ENCODE data around the gene SLC27A4. TPM values are rescaled to one million over a fixed set of nuclear protein-coding genes. Genes with fewer than 3 reads are reported as not detected.
A peak's percentile ranks its signal among the peaks of the same experiment; 100 is the strongest.

SLC27A4 gene
- total RNA-seq, 1 donor from 2014 or later, result 28.0 TPM

- no peak for TF ChIP-seq POLR2A (IDR thresholded peaks at IDR 0.05)
- TF ChIP-seq POLR2AphosphoS5 (IDR thresholded peaks at IDR 0.05; ENCODE audit: insufficient read depth in 1 of 2, low read depth in 1 of 2), result no peak
- TF ChIP-seq CTCF (IDR thresholded peaks at IDR 0.05), result peak in 1 of 3 experiments; percentile 31
- peak overlapping the region; percentile 79 for H3K27ac ChIP-seq
- no peak for DNase-seq (ENCODE audit: extremely low spot score in 2 of 2)
- peaks cover 0 to 33% of the 10 kb centered on the region in 2 donors for H3K36me3 ChIP-seq
- H3K27me3 ChIP-seq, result no peaks in the 10 kb centered on the region
- peak overlapping the region; percentile 84 to 88 for H3K4me3 ChIP-seq
- intact Hi-C loops (cut with DNase I), result no loop called here
- H3K4me1 ChIP-seq, result peaks cover 14% of the 10 kb centered on the region
- no peaks in the 10 kb centered on the region for H3K9me3 ChIP-seq
Measured at GRCh38 chr9:128341435-128341849, 1.1 kb downstream of the SLC27A4 start.

- TF ChIP-seq POLR2AphosphoS5 (IDR thresholded peaks at IDR 0.05; ENCODE audit: insufficient read depth in 1 of 2, low read depth in 1 of 2) (no peak), CTCF (IDR thresholded peaks at IDR 0.05) (no peak), POLR2A (IDR thresholded peaks at IDR 0.05) (no peak)
- no peaks in the 10 kb centered on the region for H3K9me3 ChIP-seq
- intact Hi-C loops (cut with DNase I), result no loop called here
- no peak overlapping the region for H3K4me3 ChIP-seq
- H3K27me3 ChIP-seq, result no peaks in the 10 kb centered on the region
- DNase-seq (ENCODE audit: extremely low spot score in 2 of 2), result no peak
- peaks cover 0 to 49% of the 10 kb centered on the region in 2 donors for H3K36me3 ChIP-seq
- H3K27ac ChIP-seq, result no peak overlapping the region
- peaks cover 14% of the 10 kb centered on the region for H3K4me1 ChIP-seq
Measured at GRCh38 chr9:128342971-128343680, 2.8 kb downstream of the SLC27A4 start.

DNA sequence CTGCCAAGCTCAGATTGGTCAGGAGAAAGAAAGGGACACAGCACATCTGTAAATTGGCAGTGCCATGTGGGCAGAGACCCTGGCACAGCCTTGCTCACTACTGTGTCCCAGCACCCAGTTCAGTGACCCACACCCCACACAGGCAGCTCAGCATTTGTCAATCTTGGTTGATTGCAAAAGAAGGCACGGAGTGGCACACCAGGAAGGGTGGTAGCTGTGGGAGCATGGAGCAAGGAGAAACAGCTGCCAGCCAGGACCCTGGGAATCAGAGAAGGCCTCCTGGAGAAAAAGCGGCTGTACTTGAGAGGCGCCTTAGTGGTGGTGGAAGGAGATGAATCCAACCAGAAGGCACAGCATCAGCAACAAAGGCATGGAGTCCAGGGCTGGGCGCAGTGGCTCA lies 3.5 kb downstream of the SLC27A4 start:
- no peak for DNase-seq (ENCODE audit: extremely low spot score in 2 of 2)
- no peak overlapping the region for H3K27ac ChIP-seq
- TF ChIP-seq POLR2A (IDR thresholded peaks at IDR 0.05) (no peak), POLR2AphosphoS5 (IDR thresholded peaks at IDR 0.05; ENCODE audit: insufficient read depth in 1 of 2, low read depth in 1 of 2) (no peak), CTCF (IDR thresholded peaks at IDR 0.05) (no peak)
- intact Hi-C loops (cut with DNase I), result no loop called here
- H3K4me3 ChIP-seq, result no peak overlapping the region
- H3K27me3 ChIP-seq, result no peaks in the 10 kb centered on the region
- H3K36me3 ChIP-seq, result peaks cover 0 to 56% of the 10 kb centered on the region in 2 donors
- peaks cover 14% of the 10 kb centered on the region for H3K4me1 ChIP-seq
- no peaks in the 10 kb centered on the region for H3K9me3 ChIP-seq

DNA sequence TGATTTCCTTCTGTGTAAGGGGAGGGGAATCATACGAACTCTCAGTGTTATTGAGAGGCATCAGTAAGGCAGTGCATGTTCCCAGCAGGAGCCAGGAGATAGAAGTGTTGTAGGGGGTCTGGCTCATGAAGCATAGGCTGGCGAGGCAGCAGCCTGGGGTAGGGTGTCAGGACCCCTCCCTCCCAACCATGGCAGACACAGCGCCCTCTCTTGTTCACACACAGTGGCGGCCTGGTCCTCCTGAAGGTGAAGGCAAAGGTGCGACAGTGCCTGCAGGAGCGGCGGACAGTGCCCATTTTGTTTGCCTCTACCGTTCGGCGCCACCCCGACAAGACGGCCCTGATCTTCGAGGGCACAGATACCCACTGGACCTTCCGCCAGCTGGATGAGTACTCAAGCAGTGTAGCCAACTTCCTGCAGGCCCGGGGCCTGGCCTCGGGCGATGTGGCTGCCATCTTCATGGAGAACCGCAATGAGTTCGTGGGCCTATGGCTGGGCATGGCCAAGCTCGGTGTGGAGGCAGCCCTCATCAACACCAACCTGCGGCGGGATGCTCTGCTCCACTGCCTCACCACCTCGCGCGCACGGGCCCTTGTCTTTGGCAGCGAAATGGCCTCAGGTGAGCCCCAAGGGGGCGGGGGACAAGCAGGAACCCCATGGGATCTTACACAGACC lies 4.7 kb downstream of the SLC27A4 start:
- peaks cover 14% of the 10 kb centered on the region for H3K4me1 ChIP-seq
- H3K27me3 ChIP-seq, result no peaks in the 10 kb centered on the region
- intact Hi-C loops (cut with DNase I), result no loop called here
- no peak overlapping the region for H3K4me3 ChIP-seq
- no peak overlapping the region for H3K27ac ChIP-seq
- TF ChIP-seq POLR2AphosphoS5 (IDR thresholded peaks at IDR 0.05; ENCODE audit: insufficient read depth in 1 of 2, low read depth in 1 of 2) (no peak), POLR2A (IDR thresholded peaks at IDR 0.05) (no peak), CTCF (IDR thresholded peaks at IDR 0.05) (no peak)
- H3K9me3 ChIP-seq, result no peaks in the 10 kb centered on the region
- no peak for DNase-seq (ENCODE audit: extremely low spot score in 2 of 2)
- peaks cover 0 to 68% of the 10 kb centered on the region in 2 donors for H3K36me3 ChIP-seq

- DNase-seq (ENCODE audit: extremely low spot score in 2 of 2), result no peak
- H3K27me3 ChIP-seq, result no peaks in the 10 kb centered on the region
- H3K27ac ChIP-seq, result no peak overlapping the region
- no peak overlapping the region for H3K4me3 ChIP-seq
- no peaks in the 10 kb centered on the region for H3K9me3 ChIP-seq
- no peaks in the 10 kb centered on the region for H3K4me1 ChIP-seq
- peaks cover 0 to 79% of the 10 kb centered on the region in 2 donors for H3K36me3 ChIP-seq
- TF ChIP-seq POLR2AphosphoS5 (IDR thresholded peaks at IDR 0.05; ENCODE audit: insufficient read depth in 1 of 2, low read depth in 1 of 2) (no peak), POLR2A (IDR thresholded peaks at IDR 0.05) (no peak), CTCF (IDR thresholded peaks at IDR 0.05) (no peak)
- intact Hi-C loops (cut with DNase I), result no loop called here
Measured at GRCh38 chr9:128349125-128349524, 8.8 kb downstream of the SLC27A4 start.

Measured in vagina (tissue), 2 donors.